ENCODE data around the gene SEMA6A. TPM values are rescaled to one million over a fixed set of nuclear protein-coding genes. Genes with fewer than 3 reads are reported as not detected.
"Not testable (repeated sequence)": the region's sequence is repeated elsewhere in the genome, so short reads cannot be mapped to it uniquely, and the experiment has no call there.

Gene SEMA6A
- total RNA-seq, 2 experiments from 2014 or later, result not detected

GRCh38 chr5:116524051-116524904, 50.3 kb downstream of the SEMA6A start:
- Histone ChIP-seq H3K4me1 (ENCODE audit: insufficient read depth, low read length, poor library complexity, severe bottlenecking) (no peaks in the 10 kb centered on the region), H4K20me1 (ENCODE audit: insufficient read depth, low read length) (no peaks in the 10 kb centered on the region), H2AFZ (ENCODE audit: low read length) (no peak overlapping the region), H3K27ac (ENCODE audit: low read depth, low read length, poor library complexity, severe bottlenecking) (no peak overlapping the region), H3K4me2 (ENCODE audit: low read length) (no peak overlapping the region), H3K9me3 (ENCODE audit: low read length) (no peaks in the 10 kb centered on the region), H3K36me3 (ENCODE audit: insufficient read depth, low read length) (no peaks in the 10 kb centered on the region), H3K4me3 (ENCODE audit: low read depth, low read length, poor library complexity, severe bottlenecking) (no peak overlapping the region), H3K79me2 (ENCODE audit: insufficient read depth, low read depth, low read length) (no peaks in the 10 kb centered on the region), H3K9me2 (ENCODE audit: insufficient read depth, low read length) (no peaks in the 10 kb centered on the region)
- intact Hi-C loops (cut with micrococcal nuclease; ENCODE audit: unreplicated experiment), result no loop called here
- ChIA-PET CTCF (ENCODE audit: unreplicated experiment) (no interaction called here), POLR2A (interaction anchor here (0.6 kb wide), 1 partner anchor 1470 kb away, joined by 3 read pairs; no protein-coding TSS in a partner anchor)
- DNase-seq (ENCODE audit: low spot score), result no peak
- BruUV-seq (replicated peaks), result no TSS peak
- TF ChIP-seq, protein P1, sequence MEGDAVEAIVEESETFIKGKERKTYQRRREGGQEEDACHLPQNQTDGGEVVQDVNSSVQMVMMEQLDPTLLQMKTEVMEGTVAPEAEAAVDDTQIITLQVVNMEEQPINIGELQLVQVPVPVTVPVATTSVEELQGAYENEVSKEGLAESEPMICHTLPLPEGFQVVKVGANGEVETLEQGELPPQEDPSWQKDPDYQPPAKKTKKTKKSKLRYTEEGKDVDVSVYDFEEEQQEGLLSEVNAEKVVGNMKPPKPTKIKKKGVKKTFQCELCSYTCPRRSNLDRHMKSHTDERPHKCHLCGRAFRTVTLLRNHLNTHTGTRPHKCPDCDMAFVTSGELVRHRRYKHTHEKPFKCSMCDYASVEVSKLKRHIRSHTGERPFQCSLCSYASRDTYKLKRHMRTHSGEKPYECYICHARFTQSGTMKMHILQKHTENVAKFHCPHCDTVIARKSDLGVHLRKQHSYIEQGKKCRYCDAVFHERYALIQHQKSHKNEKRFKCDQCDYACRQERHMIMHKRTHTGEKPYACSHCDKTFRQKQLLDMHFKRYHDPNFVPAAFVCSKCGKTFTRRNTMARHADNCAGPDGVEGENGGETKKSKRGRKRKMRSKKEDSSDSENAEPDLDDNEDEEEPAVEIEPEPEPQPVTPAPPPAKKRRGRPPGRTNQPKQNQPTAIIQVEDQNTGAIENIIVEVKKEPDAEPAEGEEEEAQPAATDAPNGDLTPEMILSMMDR (conservative IDR thresholded peaks at IDR 0.05; ENCODE audit: low read length), result no peak
- TF ChIP-seq EZH2phosphoT487 (IDR thresholded peaks at IDR 0.05; ENCODE audit: borderline replicate concordance, low read depth, low read length), result no peak

GRCh38 chr5:116523182-116523581, 51.4 kb downstream of the SEMA6A start:
- H3K4me3 ChIP-seq (ENCODE audit: low read depth, low read length, poor library complexity, severe bottlenecking); BruUV-seq (replicated peaks); POLR2A ChIA-PET; H3K9me3 ChIP-seq (ENCODE audit: low read length); H3K4me2 ChIP-seq (ENCODE audit: low read length); intact Hi-C loops (cut with micrococcal nuclease; ENCODE audit: unreplicated experiment); DNase-seq (ENCODE audit: low spot score); CTCF ChIA-PET (ENCODE audit: unreplicated experiment); H3K27ac ChIP-seq (ENCODE audit: low read depth, low read length, poor library complexity, severe bottlenecking); H3K79me2 ChIP-seq (ENCODE audit: insufficient read depth, low read depth, low read length); H3K4me1 ChIP-seq (ENCODE audit: insufficient read depth, low read length, poor library complexity, severe bottlenecking); H3K36me3 ChIP-seq (ENCODE audit: insufficient read depth, low read length); H3K9me2 ChIP-seq (ENCODE audit: insufficient read depth, low read length); H2AFZ ChIP-seq (ENCODE audit: low read length); H4K20me1 ChIP-seq (ENCODE audit: insufficient read depth, low read length): not testable (repeated sequence)

DNA sequence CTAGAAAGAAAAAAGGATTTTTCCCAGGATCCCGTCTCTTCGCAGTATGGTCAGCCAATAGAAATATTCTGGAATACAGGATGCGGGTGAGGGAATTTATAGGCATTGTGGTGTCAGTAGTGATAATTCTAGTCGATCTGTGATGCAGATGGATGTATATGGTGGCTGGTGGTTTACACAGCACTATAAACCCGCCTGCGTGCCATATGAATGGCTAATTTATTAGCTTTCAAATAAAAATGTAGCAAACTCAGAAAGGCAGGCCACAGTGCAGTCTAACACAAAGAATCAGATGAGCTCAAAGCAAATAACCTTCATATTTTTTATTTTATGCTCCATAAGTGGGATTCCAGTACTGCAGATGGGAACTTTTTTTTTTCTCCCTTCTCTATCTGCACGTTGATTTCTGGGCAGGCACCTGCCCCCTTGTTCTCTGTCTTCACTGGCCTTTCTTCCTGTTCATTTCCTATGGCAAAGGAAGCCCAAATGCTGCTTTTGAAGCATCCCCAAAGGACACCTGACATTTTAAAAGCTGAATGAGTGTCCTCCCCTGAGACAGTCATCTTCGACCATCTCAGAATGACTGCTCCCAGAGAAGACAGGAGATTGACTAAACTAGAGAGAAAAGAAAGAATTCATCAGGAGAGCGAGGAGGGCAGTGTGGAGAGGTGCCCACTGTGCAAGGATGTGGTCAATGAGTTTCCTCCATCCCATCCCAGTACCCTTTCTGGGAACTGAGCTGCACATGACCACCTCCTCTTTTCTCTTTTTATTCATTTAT, 52.1 kb downstream of the SEMA6A start:
- BruUV-seq (replicated peaks), result no TSS peak
- intact Hi-C loops (cut with micrococcal nuclease; ENCODE audit: unreplicated experiment), result no loop called here
- ChIA-PET CTCF (ENCODE audit: unreplicated experiment) (no interaction called here), POLR2A (no interaction called here)
- no peaks in the 10 kb centered on the region for H4K20me1 ChIP-seq (ENCODE audit: insufficient read depth, low read length)
- H3K9me3 ChIP-seq (ENCODE audit: low read length), result no peaks in the 10 kb centered on the region
- H3K27ac ChIP-seq (ENCODE audit: low read depth, low read length, poor library complexity, severe bottlenecking), result no peak overlapping the region
- H3K4me3 ChIP-seq (ENCODE audit: low read depth, low read length, poor library complexity, severe bottlenecking), result no peak overlapping the region
- no peaks in the 10 kb centered on the region for H3K4me1 ChIP-seq (ENCODE audit: insufficient read depth, low read length, poor library complexity, severe bottlenecking)
- no peaks in the 10 kb centered on the region for H3K9me2 ChIP-seq (ENCODE audit: insufficient read depth, low read length)
- no peak overlapping the region for H2AFZ ChIP-seq (ENCODE audit: low read length)
- no peaks in the 10 kb centered on the region for H3K36me3 ChIP-seq (ENCODE audit: insufficient read depth, low read length)
- DNase-seq (ENCODE audit: low spot score), result no peak
- TF ChIP-seq, protein P1 (conservative IDR thresholded peaks at IDR 0.05; ENCODE audit: low read length), result no peak
- TF ChIP-seq EZH2phosphoT487 (IDR thresholded peaks at IDR 0.05; ENCODE audit: borderline replicate concordance, low read depth, low read length), result no peak
- H3K79me2 ChIP-seq (ENCODE audit: insufficient read depth, low read depth, low read length), result no peaks in the 10 kb centered on the region
- H3K4me2 ChIP-seq (ENCODE audit: low read length), result no peak overlapping the region
